ENCODE measurements around the gene HAGHL.

DNA sequence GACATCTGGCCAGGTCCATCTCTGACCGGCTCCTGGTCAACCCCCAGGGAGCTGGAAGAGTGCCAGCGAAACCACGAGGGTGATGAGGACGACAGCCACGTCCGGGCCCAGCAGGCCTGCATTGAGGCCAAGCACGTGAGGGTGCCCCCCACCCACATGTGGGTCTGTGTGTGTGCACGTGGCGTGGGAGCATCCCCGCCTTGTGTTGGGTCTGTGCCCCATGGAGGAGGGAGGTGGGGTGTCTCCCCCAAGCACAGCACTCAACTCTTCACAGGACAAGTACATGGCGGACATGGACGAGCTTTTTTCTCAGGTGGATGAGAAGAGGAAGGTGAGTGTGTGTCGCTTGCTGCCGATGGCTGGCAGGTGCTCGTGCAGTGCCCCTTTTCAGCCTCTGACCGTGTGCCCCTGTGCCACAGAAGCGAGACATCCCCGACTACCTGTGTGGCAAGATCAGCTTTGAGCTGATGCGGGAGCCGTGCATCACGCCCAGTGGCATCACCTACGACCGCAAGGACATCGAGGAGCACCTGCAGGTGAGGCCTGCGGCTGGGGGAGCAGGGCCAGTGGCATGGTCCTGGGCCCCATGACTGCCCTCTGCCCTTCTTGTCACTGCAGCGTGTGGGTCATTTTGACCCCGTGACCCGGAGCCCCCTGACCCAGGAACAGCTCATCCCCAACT, 45.0 kb upstream of the HAGHL start:
- TF ChIP-seq, protein P1, sequence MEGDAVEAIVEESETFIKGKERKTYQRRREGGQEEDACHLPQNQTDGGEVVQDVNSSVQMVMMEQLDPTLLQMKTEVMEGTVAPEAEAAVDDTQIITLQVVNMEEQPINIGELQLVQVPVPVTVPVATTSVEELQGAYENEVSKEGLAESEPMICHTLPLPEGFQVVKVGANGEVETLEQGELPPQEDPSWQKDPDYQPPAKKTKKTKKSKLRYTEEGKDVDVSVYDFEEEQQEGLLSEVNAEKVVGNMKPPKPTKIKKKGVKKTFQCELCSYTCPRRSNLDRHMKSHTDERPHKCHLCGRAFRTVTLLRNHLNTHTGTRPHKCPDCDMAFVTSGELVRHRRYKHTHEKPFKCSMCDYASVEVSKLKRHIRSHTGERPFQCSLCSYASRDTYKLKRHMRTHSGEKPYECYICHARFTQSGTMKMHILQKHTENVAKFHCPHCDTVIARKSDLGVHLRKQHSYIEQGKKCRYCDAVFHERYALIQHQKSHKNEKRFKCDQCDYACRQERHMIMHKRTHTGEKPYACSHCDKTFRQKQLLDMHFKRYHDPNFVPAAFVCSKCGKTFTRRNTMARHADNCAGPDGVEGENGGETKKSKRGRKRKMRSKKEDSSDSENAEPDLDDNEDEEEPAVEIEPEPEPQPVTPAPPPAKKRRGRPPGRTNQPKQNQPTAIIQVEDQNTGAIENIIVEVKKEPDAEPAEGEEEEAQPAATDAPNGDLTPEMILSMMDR (IDR thresholded peaks at IDR 0.05): no peak
- no peak for TF ChIP-seq ZFX (IDR thresholded peaks at IDR 0.05; ENCODE audit: borderline replicate concordance)

Data from 22Rv1 (cell line).